Measurements from ENCODE around the gene OR6F1.

The OR6F1 gene

DNA sequence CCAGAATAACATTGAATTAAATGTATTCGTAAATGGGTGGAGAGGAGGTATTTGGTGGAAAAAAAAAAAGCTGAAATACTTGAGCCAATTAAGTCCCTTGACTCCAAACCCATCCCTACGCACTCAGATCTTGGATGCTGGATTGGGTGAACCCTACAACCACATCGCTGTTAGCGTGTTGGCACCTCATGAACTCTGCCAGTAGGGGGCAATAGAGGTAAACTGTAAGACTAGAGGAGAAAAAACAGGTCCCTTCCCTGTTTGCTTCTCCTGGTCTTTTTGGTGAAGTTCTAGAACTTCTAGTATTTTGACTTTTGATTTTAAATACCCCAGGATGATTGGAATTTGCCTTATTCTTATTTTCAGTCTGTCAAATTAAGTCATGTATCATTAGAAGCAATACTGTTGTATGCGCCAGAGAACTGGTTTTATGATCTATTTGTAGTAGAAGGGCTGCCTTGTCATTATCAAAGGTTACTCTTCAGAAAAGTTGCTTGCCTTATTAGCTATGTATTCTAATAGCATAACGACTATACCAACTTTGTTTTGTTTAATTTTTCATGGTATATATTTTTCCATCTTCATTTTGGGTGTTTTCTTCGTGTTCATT is 35.1 kb downstream of the OR6F1 start:
- H3K4me3 ChIP-seq (replicated peaks in 1 of 2; ENCODE audit: low read depth in 2 of 2, low read length in 2 of 2) = no peak overlapping the region
- DNase-seq (ENCODE audit: low read depth in 2 of 2) = peak; percentile 42 to 80
- TF ChIP-seq, protein P1, sequence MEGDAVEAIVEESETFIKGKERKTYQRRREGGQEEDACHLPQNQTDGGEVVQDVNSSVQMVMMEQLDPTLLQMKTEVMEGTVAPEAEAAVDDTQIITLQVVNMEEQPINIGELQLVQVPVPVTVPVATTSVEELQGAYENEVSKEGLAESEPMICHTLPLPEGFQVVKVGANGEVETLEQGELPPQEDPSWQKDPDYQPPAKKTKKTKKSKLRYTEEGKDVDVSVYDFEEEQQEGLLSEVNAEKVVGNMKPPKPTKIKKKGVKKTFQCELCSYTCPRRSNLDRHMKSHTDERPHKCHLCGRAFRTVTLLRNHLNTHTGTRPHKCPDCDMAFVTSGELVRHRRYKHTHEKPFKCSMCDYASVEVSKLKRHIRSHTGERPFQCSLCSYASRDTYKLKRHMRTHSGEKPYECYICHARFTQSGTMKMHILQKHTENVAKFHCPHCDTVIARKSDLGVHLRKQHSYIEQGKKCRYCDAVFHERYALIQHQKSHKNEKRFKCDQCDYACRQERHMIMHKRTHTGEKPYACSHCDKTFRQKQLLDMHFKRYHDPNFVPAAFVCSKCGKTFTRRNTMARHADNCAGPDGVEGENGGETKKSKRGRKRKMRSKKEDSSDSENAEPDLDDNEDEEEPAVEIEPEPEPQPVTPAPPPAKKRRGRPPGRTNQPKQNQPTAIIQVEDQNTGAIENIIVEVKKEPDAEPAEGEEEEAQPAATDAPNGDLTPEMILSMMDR (IDR thresholded peaks at IDR 0.05; ENCODE audit: low read depth, low read length) = peak; percentile 81

DNA sequence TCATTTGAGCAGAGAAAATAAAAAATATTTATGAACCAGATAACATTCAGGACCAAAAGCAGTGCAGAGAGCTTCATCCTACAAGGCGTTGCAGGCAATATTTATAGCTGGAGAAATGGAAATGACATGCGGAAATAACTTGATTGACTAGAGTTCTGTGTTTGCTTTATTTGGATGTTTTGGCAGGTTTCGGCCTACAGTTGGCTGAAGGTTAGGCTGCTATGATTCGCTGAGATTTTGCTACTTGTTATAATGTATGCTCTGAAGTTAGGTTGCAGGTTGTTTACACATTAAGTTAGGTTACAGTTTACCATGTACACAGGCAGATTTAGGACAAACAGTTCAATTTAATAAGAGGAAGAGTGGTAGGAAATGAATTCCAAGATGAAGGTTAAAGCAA is 36.3 kb downstream of the OR6F1 start:
- DNase-seq (ENCODE audit: low read depth in 2 of 2) = no peak
- no peak overlapping the region for H3K4me3 ChIP-seq (replicated peaks in 1 of 2; ENCODE audit: low read depth in 2 of 2, low read length in 2 of 2)
- TF ChIP-seq, protein P1 (IDR thresholded peaks at IDR 0.05; ENCODE audit: low read depth, low read length) = no peak

DNA sequence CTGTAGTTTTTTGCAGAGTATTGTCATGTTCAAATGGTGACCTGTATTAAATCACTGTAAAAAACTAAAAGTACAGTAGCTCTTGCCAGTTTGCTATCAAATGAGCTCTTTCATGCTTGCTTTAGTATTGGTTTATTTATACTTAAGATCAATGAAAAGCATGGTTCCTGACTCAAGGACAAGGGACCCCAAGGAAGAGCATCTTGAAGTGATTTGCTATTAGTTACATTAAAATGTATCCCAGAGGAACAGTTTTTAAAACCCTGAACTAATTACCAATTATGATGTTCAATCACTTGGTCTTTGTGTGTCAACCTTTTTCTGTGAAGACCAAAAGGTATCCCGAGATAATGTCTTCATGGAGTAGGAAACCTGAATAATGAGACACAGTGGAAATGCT is 36.8 kb downstream of the OR6F1 start, which contains the start of gene OR13G1:
Gene OR13G1 (minus strand): TSS at position 101 of the 400 bp plus-strand sequence. CDS start 6,698 bp downstream, outside the sequence.
- no peak within 1 kb of the TSS for H3K4me3 ChIP-seq (replicated peaks in 1 of 2; ENCODE audit: low read depth in 2 of 2, low read length in 2 of 2)
- DNase-seq (ENCODE audit: low read depth in 2 of 2) = no peak
- TF ChIP-seq, protein P1 (IDR thresholded peaks at IDR 0.05; ENCODE audit: low read depth, low read length) = no peak

DNA sequence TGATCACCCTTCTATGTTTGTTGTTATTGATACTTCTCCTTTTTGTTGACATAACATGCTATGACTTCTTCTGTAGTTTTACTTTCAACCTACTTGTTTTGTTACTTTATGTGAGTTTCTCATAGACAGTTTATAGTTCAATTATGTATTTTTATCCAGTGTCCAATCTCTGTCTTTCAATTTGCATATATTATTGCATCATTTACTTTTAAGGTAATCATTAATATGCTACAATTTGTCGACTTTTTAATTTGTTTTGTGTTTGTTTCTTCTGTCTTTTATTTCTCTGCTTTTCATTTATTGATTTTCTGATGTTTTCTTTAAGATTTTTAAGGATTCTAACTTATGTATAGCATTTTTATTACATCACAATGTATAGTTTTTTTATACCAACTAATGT is 47.2 kb downstream of the OR6F1 start:
- TF ChIP-seq, protein P1 (IDR thresholded peaks at IDR 0.05; ENCODE audit: low read depth, low read length) = no peak
- H3K4me3 ChIP-seq (replicated peaks in 1 of 2; ENCODE audit: low read depth in 2 of 2, low read length in 2 of 2) = no peak overlapping the region

More for the DNA sequence above, 47.2 kb downstream of the OR6F1 start:
- no peak for DNase-seq (ENCODE audit: low read depth in 2 of 2)
